NCI-H460 (cell line): Measurements from ENCODE around the gene RFPL4AL1. TPM values are rescaled to one million over a fixed set of nuclear protein-coding genes. Genes with fewer than 3 reads are reported as not detected.

ENCODE experiments used
- DNase-seq: peaks from one replicate; pipeline ENCODE4 v3.0.0-alpha.2; 2016; ENCODE audit warnings: low read depth; ENCODE audit errors: extremely low read depth
- total RNA-seq: library from RNA; depleted of rRNA; stranded (reverse); fragments of >200 nt; shearing (Covaris generic); gene quantifications from 2 replicates; pipeline ENCODE4 v1.2.3, GENCODE V29; 2014; rRNA removed

Gene RFPL4AL1
- total RNA-seq, 1 experiment from 2014 or later, result not detected

DNA sequence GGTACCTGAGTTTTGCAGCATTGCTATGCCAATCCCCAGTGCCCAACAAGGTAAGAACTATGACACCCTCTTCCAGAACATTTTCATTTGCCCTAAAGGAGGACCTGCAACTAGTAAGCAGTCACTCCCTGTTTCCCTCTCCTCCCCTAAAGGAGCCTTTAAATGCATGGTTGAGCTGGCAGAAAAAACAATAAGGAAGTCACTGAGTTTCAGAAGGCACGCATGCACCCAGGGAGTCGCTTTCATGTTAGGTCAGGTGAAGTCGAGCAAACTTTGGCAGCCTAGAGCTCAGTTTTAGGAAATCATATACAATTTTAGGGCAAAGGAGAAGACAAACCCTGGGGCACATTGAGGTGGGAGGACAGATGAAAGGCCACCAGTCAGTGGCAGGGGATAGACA is 51.1 kb downstream of the RFPL4AL1 start:
- DNase-seq, result no peak

Other genes starting within 250 kb of the RFPL4AL1 start
- not detected in 2 replicates for gene SBK2, start 232.0 kb upstream of the RFPL4AL1 start, total RNA-seq
- gene SBK3, start 223.6 kb upstream of the RFPL4AL1 start, total RNA-seq, result 0.32 TPM in 1 of 2 replicates, not detected in the other
- gene ZNF579, start 188.3 kb upstream of the RFPL4AL1 start, total RNA-seq, result 2.1 and 3.2 TPM in 2 replicates
- gene FIZ1, start 169.6 kb upstream of the RFPL4AL1 start, total RNA-seq, result 3.6 and 5.0 TPM in 2 replicates
- 15.9 and 16.5 TPM in 2 replicates for gene ZNF524, start 168.8 kb upstream of the RFPL4AL1 start, total RNA-seq
- 1.1 and 1.3 TPM in 2 replicates for gene ZNF865, start 163.5 kb upstream of the RFPL4AL1 start, total RNA-seq
- gene ZNF784, start 144.6 kb upstream of the RFPL4AL1 start, total RNA-seq, result 2.1 and 2.2 TPM in 2 replicates
- gene ZNF580, start 128.1 kb upstream of the RFPL4AL1 start, total RNA-seq, result 8.9 and 13.6 TPM in 2 replicates
- 12.3 and 13.6 TPM in 2 replicates for gene ZNF581, start 125.5 kb upstream of the RFPL4AL1 start, total RNA-seq
- 1.9 and 2.3 TPM in 2 replicates for gene CCDC106, start 120.9 kb upstream of the RFPL4AL1 start, total RNA-seq
- gene U2AF2, start 114.1 kb upstream of the RFPL4AL1 start, total RNA-seq, result 68.3 and 72.4 TPM in 2 replicates
- 32.8 and 35.9 TPM in 2 replicates for gene EPN1, start 93.9 kb upstream of the RFPL4AL1 start, total RNA-seq
- not detected in 2 replicates for gene NLRP9, start 30.7 kb upstream of the RFPL4AL1 start, total RNA-seq
- not detected in 2 replicates for gene RFPL4A, start 10.0 kb upstream of the RFPL4AL1 start, total RNA-seq
- gene NLRP11, start 62.9 kb downstream of the RFPL4AL1 start, total RNA-seq, result not detected in 2 replicates
- not detected in 2 replicates for gene NLRP4, start 67.4 kb downstream of the RFPL4AL1 start, total RNA-seq
- not detected in 2 replicates for gene NLRP13, start 163.2 kb downstream of the RFPL4AL1 start, total RNA-seq
- not detected in 2 replicates for gene NLRP8, start 178.7 kb downstream of the RFPL4AL1 start, total RNA-seq
- gene NLRP5, start 217.7 kb downstream of the RFPL4AL1 start, total RNA-seq, result not detected in 2 replicates